ENCODE results near the gene GREB1. TPM values are rescaled to one million over a fixed set of nuclear protein-coding genes. Genes with fewer than 3 reads are reported as not detected.

The GREB1 gene
- total RNA-seq, 4 donors from 2014 or later: 3.1 to 8.8 (median 6.5) TPM

DNA sequence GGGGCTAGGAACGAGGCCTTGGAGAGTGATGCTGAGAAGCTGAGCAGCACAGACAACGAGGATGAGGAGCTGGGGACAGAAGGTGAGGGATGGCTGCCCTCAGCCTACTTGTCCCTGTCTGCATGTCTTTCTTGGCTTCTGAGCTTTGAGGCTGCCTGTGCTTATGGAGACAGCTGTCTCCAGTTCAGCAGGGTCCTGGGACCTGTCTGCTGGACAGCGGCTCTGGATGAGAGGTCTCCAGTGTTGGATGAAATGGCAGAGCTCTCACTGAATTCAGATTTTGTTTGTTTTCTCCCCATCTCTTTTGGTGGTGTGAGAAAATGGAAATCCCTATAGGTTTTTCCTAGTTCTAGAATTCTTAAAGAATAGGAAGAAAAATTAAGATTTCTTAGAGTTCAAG is 81.4 kb downstream of the GREB1 start:
- Histone ChIP-seq H3K36me3 (peaks cover 0 to 32% of the 10 kb centered on the region in 2 donors), H3K4me3 (no peak overlapping the region), H3K4me1 (no peaks in the 10 kb centered on the region), H3K27me3 (no peaks in the 10 kb centered on the region), H3K27ac (no peak overlapping the region), H3K9me3 (no peaks in the 10 kb centered on the region)
- WGBS, 2 donors (ENCODE audit: low coverage in 1 of 2): 60 to 87% methylated on average over 1 to 3 of the region's 3 CpGs
- ATAC-seq: no peak
- TF ChIP-seq EP300 (IDR thresholded peaks at IDR 0.05): no peak
- TF ChIP-seq POLR2AphosphoS5 (IDR thresholded peaks at IDR 0.05): no peak

DNA sequence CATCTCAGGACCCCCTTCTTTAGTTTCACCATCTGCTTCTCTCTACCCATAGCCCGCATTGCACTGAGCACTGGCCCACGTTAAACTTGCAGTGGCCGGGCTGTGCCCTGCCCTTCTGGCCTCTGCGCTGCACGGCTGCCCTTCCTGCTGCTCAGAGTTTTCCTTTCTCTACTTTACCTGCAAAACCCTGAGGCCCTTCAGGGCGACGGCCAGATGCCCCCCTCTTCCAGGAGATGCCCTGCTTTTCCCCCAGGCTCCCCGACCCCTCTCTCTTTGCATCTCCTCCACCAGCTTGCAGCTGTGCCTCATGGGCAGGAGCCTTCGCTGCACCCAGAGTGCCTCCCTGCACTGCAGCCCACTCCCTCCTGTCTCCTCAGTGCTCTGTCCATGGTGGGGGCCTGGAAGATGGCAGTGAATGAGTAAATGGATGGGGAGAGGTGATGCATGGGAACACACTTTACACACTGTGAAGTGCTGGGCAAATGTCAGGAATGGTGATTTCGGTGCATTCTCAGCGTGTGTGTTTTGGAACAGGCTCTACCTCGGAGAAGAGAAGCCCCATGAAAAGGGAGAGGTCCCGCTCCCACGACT is 82.3 kb downstream of the GREB1 start:
- 90 to 96% methylated on average over 7 of the region's 14 CpGs for WGBS, 2 donors (ENCODE audit: low coverage in 1 of 2)

DNA sequence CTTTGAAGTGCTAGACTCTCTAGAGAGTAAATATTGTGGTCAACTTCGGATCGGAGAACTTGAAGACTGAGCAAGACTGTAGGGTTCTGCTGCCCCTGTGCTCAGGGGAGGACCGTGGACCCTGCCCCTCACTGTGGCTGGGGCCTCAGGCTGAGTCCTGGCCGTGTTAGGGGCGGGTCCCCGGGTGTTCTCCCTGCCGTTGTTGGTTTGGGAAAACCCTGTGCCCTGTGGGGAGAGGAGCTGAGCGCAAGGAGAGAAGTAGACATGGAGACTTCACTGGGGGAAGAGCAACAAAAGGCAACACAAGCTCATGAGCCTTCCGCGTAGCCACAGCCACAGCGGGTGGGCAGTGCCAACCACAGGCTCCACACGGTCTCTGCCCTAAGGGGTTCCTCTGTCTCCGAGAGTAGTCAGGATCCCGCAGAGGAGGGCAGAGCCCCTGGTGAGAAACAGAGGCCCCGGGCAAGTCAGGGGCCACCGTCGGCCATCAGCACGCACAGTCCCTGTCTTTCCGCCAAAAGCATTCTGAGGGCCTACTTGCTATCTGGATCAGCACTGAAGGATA is 83.1 kb downstream of the GREB1 start:
- no peak overlapping the region for H3K27ac ChIP-seq
- H3K4me1 ChIP-seq: no peaks in the 10 kb centered on the region
- 53 to 75% methylated on average over 3 to 13 of the region's 19 CpGs for WGBS, 2 donors (ENCODE audit: low coverage in 1 of 2)
- ATAC-seq: no peak
- H3K36me3 ChIP-seq: peaks cover 0 to 24% of the 10 kb centered on the region in 2 donors
- TF ChIP-seq, protein P1, sequence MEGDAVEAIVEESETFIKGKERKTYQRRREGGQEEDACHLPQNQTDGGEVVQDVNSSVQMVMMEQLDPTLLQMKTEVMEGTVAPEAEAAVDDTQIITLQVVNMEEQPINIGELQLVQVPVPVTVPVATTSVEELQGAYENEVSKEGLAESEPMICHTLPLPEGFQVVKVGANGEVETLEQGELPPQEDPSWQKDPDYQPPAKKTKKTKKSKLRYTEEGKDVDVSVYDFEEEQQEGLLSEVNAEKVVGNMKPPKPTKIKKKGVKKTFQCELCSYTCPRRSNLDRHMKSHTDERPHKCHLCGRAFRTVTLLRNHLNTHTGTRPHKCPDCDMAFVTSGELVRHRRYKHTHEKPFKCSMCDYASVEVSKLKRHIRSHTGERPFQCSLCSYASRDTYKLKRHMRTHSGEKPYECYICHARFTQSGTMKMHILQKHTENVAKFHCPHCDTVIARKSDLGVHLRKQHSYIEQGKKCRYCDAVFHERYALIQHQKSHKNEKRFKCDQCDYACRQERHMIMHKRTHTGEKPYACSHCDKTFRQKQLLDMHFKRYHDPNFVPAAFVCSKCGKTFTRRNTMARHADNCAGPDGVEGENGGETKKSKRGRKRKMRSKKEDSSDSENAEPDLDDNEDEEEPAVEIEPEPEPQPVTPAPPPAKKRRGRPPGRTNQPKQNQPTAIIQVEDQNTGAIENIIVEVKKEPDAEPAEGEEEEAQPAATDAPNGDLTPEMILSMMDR (IDR thresholded peaks at IDR 0.05): no peak
- TF ChIP-seq EP300 (IDR thresholded peaks at IDR 0.05) (no peak), POLR2AphosphoS5 (IDR thresholded peaks at IDR 0.05) (no peak), POLR2A (IDR thresholded peaks at IDR 0.05) (no peak)
- H3K9me3 ChIP-seq: no peaks in the 10 kb centered on the region
- H3K27me3 ChIP-seq: no peaks in the 10 kb centered on the region
- H3K4me3 ChIP-seq: no peak overlapping the region

More for the DNA sequence above, 82.3 kb downstream of the GREB1 start:
- Histone ChIP-seq H3K4me1 (no peaks in the 10 kb centered on the region), H3K4me3 (no peak overlapping the region), H3K27me3 (no peaks in the 10 kb centered on the region), H3K9me3 (no peaks in the 10 kb centered on the region), H3K36me3 (peaks cover 0 to 24% of the 10 kb centered on the region in 2 donors), H3K27ac (no peak overlapping the region)
- TF ChIP-seq POLR2A (IDR thresholded peaks at IDR 0.05): no peak
- TF ChIP-seq POLR2AphosphoS5 (IDR thresholded peaks at IDR 0.05): no peak
- TF ChIP-seq EP300 (IDR thresholded peaks at IDR 0.05): no peak
- TF ChIP-seq, protein P1 (IDR thresholded peaks at IDR 0.05): no peak
- no peak for ATAC-seq

DNA sequence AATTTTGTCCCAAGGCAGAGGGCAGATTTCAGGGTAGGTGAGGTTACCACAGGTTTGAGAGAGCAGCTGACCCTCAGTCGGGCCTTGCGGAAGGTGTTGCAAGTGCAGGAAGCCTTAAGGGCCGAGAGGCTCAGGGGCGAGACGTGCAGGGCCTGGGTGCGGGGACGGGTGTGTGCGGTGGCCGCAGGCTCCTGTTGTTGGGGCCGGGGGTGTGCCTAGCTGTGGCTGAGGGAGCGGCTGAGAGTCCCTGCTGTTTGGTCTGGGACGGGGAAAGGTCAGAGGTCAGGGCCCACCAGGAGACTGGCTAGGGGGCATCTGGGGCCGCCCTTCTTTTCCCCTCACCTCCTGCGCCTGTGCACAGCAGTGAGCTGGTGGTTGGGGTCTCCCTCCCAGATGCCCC is 83.7 kb downstream of the GREB1 start:
- WGBS, 2 donors (ENCODE audit: low coverage in 1 of 2): 94% methylated on average over 6 of the region's 14 CpGs; no CpG with 5 or more reads in 1 of the 2 donors
- H3K36me3 ChIP-seq: peaks cover 0 to 24% of the 10 kb centered on the region in 2 donors
- TF ChIP-seq POLR2A (IDR thresholded peaks at IDR 0.05) (no peak), EP300 (IDR thresholded peaks at IDR 0.05) (no peak)
- no peak overlapping the region for H3K4me3 ChIP-seq
- no peak overlapping the region for H3K27ac ChIP-seq
- no peaks in the 10 kb centered on the region for H3K27me3 ChIP-seq
- no peak for ATAC-seq
- no peaks in the 10 kb centered on the region for H3K4me1 ChIP-seq
- H3K9me3 ChIP-seq: no peaks in the 10 kb centered on the region

DNA sequence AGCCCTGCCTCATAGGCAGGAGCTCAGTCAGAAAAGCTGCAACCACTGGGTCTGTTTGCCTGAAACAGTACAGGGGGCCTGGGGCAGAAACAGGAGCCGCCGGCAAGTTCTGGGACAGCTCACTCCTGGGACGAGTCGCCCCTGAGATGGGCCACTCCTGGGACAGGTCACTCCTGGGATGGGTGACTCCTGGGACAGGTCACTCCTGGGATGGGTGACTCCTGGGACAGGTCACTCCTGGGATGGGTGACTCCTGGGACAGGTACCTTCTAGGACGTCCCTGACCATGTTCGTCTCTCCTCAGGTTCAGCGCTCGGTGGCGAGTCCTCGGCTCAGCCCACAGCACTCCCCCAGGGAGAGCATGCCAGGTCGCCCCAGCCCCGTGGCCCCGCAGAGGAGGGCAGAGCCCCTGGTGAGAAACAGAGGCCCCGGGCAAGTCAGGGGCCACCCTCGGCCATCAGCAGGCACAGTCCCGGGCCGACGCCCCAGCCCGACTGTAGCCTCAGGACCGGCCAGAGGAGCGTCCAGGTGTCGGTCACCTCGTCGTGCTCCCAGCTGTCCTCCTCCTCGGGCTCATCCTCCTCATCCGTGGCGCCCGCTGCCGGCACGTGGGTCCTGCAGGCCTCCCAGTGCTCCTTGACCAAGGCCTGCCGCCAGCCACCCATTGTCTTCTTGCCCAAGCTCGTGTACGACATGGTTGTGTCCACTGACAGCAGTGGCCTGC is 84.3 kb downstream of the GREB1 start:
- Histone ChIP-seq H3K36me3 (peaks cover 0 to 24% of the 10 kb centered on the region in 2 donors), H3K27ac (no peak overlapping the region), H3K4me1 (no peaks in the 10 kb centered on the region), H3K9me3 (no peaks in the 10 kb centered on the region), H3K27me3 (no peaks in the 10 kb centered on the region), H3K4me3 (no peak overlapping the region)
- TF ChIP-seq EP300 (IDR thresholded peaks at IDR 0.05) (no peak), POLR2A (IDR thresholded peaks at IDR 0.05) (no peak), POLR2AphosphoS5 (IDR thresholded peaks at IDR 0.05) (no peak)
- TF ChIP-seq, protein P1 (IDR thresholded peaks at IDR 0.05): no peak
- WGBS, 2 donors (ENCODE audit: low coverage in 1 of 2): no CpG with 5 or more reads among the region's 33 CpGs
- ATAC-seq: no peak

All from gastroesophageal sphincter (tissue), 4 donors.